ENCODE measurements around the gene MTMR12. TPM values are rescaled to one million over a fixed set of nuclear protein-coding genes. Genes with fewer than 3 reads are reported as not detected.
A peak's percentile ranks its signal among the peaks of the same experiment; 100 is the strongest.

MTMR12 gene
- total RNA-seq, 1 donor from 2014 or later, result 25.6 TPM

DNA sequence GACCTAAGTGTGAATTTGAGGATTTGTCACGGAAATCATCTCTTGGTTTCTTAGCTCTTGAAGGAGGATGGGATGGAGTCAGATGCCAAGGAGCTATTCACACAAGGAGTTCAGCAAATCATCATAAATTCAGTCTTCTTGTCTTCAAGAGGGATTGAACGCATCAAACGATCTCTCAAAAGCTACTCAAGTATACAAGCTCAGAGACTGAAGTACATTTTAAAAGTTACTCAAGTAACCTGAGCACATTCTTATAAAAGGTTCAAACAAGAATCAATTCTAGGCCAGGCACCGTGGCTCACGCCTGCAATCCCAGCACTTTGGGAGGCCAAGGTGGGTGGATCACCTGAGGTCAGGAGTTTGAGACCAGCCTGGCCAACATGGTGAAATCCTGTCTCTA, 117.5 kb downstream of the MTMR12 start:
- Mint-ChIP-seq H3K4me1 (ENCODE audit: low read depth, unreplicated experiment) (no peaks in the 10 kb centered on the region), H3K27me3 (ENCODE audit: unreplicated experiment) (peaks cover 2% of the 10 kb centered on the region), H3K27ac (ENCODE audit: unreplicated experiment) (no peak overlapping the region), H3K4me3 (ENCODE audit: unreplicated experiment) (no peak overlapping the region), H3K9me3 (ENCODE audit: unreplicated experiment) (peaks cover 3% of the 10 kb centered on the region), H3K36me3 (ENCODE audit: unreplicated experiment) (peaks cover 3% of the 10 kb centered on the region)
- DNase-seq, result no peak
- TF ChIP-seq, protein P1, sequence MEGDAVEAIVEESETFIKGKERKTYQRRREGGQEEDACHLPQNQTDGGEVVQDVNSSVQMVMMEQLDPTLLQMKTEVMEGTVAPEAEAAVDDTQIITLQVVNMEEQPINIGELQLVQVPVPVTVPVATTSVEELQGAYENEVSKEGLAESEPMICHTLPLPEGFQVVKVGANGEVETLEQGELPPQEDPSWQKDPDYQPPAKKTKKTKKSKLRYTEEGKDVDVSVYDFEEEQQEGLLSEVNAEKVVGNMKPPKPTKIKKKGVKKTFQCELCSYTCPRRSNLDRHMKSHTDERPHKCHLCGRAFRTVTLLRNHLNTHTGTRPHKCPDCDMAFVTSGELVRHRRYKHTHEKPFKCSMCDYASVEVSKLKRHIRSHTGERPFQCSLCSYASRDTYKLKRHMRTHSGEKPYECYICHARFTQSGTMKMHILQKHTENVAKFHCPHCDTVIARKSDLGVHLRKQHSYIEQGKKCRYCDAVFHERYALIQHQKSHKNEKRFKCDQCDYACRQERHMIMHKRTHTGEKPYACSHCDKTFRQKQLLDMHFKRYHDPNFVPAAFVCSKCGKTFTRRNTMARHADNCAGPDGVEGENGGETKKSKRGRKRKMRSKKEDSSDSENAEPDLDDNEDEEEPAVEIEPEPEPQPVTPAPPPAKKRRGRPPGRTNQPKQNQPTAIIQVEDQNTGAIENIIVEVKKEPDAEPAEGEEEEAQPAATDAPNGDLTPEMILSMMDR (IDR thresholded peaks at IDR 0.05; ENCODE audit: partially characterized antibody, unreplicated experiment), result no peak

DNA sequence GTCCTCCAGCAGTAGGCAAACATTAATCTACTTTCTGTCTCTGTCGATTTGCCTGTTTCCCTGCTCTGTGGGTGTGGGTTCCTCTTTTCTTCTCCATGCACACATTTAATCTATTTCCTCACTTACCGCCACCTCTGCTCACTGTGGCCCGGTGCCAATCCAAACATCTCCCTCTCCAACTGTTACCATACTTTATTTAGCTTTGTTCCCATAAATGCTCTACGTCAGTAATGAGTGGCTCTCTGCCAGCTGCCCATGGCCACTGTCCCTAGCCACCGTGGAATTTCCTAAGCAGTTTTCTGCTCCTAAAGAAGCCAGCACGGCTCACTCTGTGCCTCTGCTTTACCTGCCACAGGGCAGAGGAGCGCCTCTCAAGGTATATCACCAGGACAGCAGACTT, 119.1 kb downstream of the MTMR12 start:
- Mint-ChIP-seq H3K36me3 (ENCODE audit: unreplicated experiment) (peaks cover 5% of the 10 kb centered on the region), H3K27ac (ENCODE audit: unreplicated experiment) (no peak overlapping the region), H3K4me3 (ENCODE audit: unreplicated experiment) (no peak overlapping the region), H3K27me3 (ENCODE audit: unreplicated experiment) (peaks cover 2% of the 10 kb centered on the region), H3K9me3 (ENCODE audit: unreplicated experiment) (peaks cover 2% of the 10 kb centered on the region), H3K4me1 (ENCODE audit: low read depth, unreplicated experiment) (no peaks in the 10 kb centered on the region)
- TF ChIP-seq, protein P1 (IDR thresholded peaks at IDR 0.05; ENCODE audit: partially characterized antibody, unreplicated experiment), result no peak
- no peak for DNase-seq

- peaks cover 4% of the 10 kb centered on the region for H3K27me3 Mint-ChIP-seq (ENCODE audit: unreplicated experiment)
- no peak for DNase-seq
- H3K4me3 Mint-ChIP-seq (ENCODE audit: unreplicated experiment), result no peak overlapping the region
- H3K4me1 Mint-ChIP-seq (ENCODE audit: low read depth, unreplicated experiment), result no peaks in the 10 kb centered on the region
- peaks cover 3% of the 10 kb centered on the region for H3K9me3 Mint-ChIP-seq (ENCODE audit: unreplicated experiment)
- TF ChIP-seq, protein P1 (IDR thresholded peaks at IDR 0.05; ENCODE audit: partially characterized antibody, unreplicated experiment), result no peak
- peaks cover 5% of the 10 kb centered on the region for H3K36me3 Mint-ChIP-seq (ENCODE audit: unreplicated experiment)
- peak overlapping the region; percentile 72 for H3K27ac Mint-ChIP-seq (ENCODE audit: unreplicated experiment)
These were observed 122.6 kb downstream of the MTMR12 start for GRCh38 chr5:32190095-32190494.

GRCh38 chr5:32187675-32188074, 125.1 kb downstream of the MTMR12 start:
- H3K4me1 Mint-ChIP-seq (ENCODE audit: low read depth, unreplicated experiment), result no peaks in the 10 kb centered on the region
- no peak overlapping the region for H3K4me3 Mint-ChIP-seq (ENCODE audit: unreplicated experiment)
- H3K36me3 Mint-ChIP-seq (ENCODE audit: unreplicated experiment), result peaks cover 5% of the 10 kb centered on the region
- no peak for DNase-seq
- H3K9me3 Mint-ChIP-seq (ENCODE audit: unreplicated experiment), result peaks cover 3% of the 10 kb centered on the region
- H3K27ac Mint-ChIP-seq (ENCODE audit: unreplicated experiment), result no peak overlapping the region
- H3K27me3 Mint-ChIP-seq (ENCODE audit: unreplicated experiment), result peaks cover 2% of the 10 kb centered on the region
- TF ChIP-seq, protein P1 (IDR thresholded peaks at IDR 0.05; ENCODE audit: partially characterized antibody, unreplicated experiment), result no peak

GRCh38 chr5:32182463-32183063, 130.2 kb downstream of the MTMR12 start:
- Mint-ChIP-seq H3K9me3 (ENCODE audit: unreplicated experiment) (peaks cover 2% of the 10 kb centered on the region), H3K36me3 (ENCODE audit: unreplicated experiment) (peaks cover 7% of the 10 kb centered on the region), H3K4me3 (ENCODE audit: unreplicated experiment) (no peak overlapping the region), H3K27me3 (ENCODE audit: unreplicated experiment) (peaks cover 3% of the 10 kb centered on the region), H3K27ac (ENCODE audit: unreplicated experiment) (no peak overlapping the region), H3K4me1 (ENCODE audit: low read depth, unreplicated experiment) (no peaks in the 10 kb centered on the region)
- DNase-seq, result no peak
- TF ChIP-seq, protein P1 (IDR thresholded peaks at IDR 0.05; ENCODE audit: partially characterized antibody, unreplicated experiment), result no peak

Other genes starting within 250 kb of the MTMR12 start
- gene GOLPH3, start 138.6 kb downstream of the MTMR12 start, total RNA-seq (ENCODE audit: unreplicated experiment), result 68.5 TPM
- 84.5 TPM for gene ZFR, start 131.8 kb upstream of the MTMR12 start, total RNA-seq (ENCODE audit: unreplicated experiment)

All from glutamatergic neuron (in vitro differentiated cells).